HTR-8/SVneo (cell line): Measurements from ENCODE around the gene ABHD2.

Experiments
- DNase-seq: peaks from one replicate; pipeline ENCODE4 v3.0.0; 2011; ENCODE audit warnings: low spot score, mixed read lengths; ENCODE audit not compliant: insufficient read length
- FAIRE-seq: peaks from 2 replicates; lab custom pipeline; 2011; peaks lifted over from hg19 to GRCh38; lab: Jason Lieb, UNC

Gene ABHD2

GRCh38 chr15:89179966-89180875 lies 92.0 kb downstream of the ABHD2 start:
- DNase-seq = no peak
- FAIRE-seq = no peak

GRCh38 chr15:89184357-89184756 lies 96.1 kb downstream of the ABHD2 start:
- FAIRE-seq (no peak), DNase-seq (no peak)

GRCh38 chr15:89184886-89185526 lies 96.8 kb downstream of the ABHD2 start:
- FAIRE-seq (no peak), DNase-seq (no peak)

- DNase-seq = no peak
- no peak for FAIRE-seq
Measured at GRCh38 chr15:89186803-89187202, 98.5 kb downstream of the ABHD2 start.

- no peak for FAIRE-seq
- no peak for DNase-seq
Measured at GRCh38 chr15:89187301-89187985, 99.2 kb downstream of the ABHD2 start.

- no peak for DNase-seq
- no peak for FAIRE-seq
Measured at GRCh38 chr15:89187986-89188514, 99.8 kb downstream of the ABHD2 start.

GRCh38 chr15:89192136-89192535 lies 103.9 kb downstream of the ABHD2 start:
- no peak for FAIRE-seq
- no peak for DNase-seq

GRCh38 chr15:89192766-89193165 lies 104.5 kb downstream of the ABHD2 start:
- no peak for DNase-seq
- FAIRE-seq = no peak

- FAIRE-seq (no peak), DNase-seq (no peak)
Measured at GRCh38 chr15:89194608-89195007, 106.4 kb downstream of the ABHD2 start.

- DNase-seq = no peak
- FAIRE-seq = no peak
Measured at GRCh38 chr15:89195836-89196235, 107.6 kb downstream of the ABHD2 start.

- no peak for DNase-seq
- no peak for FAIRE-seq
Measured at GRCh38 chr15:89196241-89196640, 108.0 kb downstream of the ABHD2 start.

GRCh38 chr15:89196994-89197393 lies 108.7 kb downstream of the ABHD2 start:
- FAIRE-seq (no peak), DNase-seq (no peak)

GRCh38 chr15:89197503-89197971 lies 109.3 kb downstream of the ABHD2 start:
- no peak for DNase-seq
- FAIRE-seq = no peak

GRCh38 chr15:89198196-89198595 lies 109.9 kb downstream of the ABHD2 start:
- DNase-seq (no peak), FAIRE-seq (no peak)

GRCh38 chr15:89198934-89199333 lies 110.7 kb downstream of the ABHD2 start:
- FAIRE-seq (no peak), DNase-seq (no peak)

- FAIRE-seq (no peak), DNase-seq (no peak)
Measured at GRCh38 chr15:89199746-89200145, 111.5 kb downstream of the ABHD2 start.

- FAIRE-seq (no peak), DNase-seq (no peak)
Measured at GRCh38 chr15:89200182-89200581, 111.9 kb downstream of the ABHD2 start.

GRCh38 chr15:89201465-89202005 lies 113.3 kb downstream of the ABHD2 start:
- FAIRE-seq = peak; percentile 51
- DNase-seq = no peak

GRCh38 chr15:89203705-89204273 lies 115.5 kb downstream of the ABHD2 start:
- no peak for FAIRE-seq
- DNase-seq = no peak

GRCh38 chr15:89205991-89206585 lies 117.8 kb downstream of the ABHD2 start:
- FAIRE-seq (no peak), DNase-seq (no peak)
